GM23338 (cell line): Measurements from ENCODE around the gene EEF2K. TPM values are rescaled to one million over a fixed set of nuclear protein-coding genes. Genes with fewer than 3 reads are reported as not detected.

Experiments used
- ATAC-seq: fragments of 200-7000 bp; cut with Tn5 transposase; 3 replicates; pipeline ENCODE4 v1.9.1; 2020
- DNase-seq: peaks from one replicate; pipeline ENCODE4 v3.0.0-alpha.2; 2015; ENCODE audit warnings: low spot score
- H2AFZ ChIP-seq: fragments of 200-600 bp; sonication (generic); 2 replicates; pipeline ENCODE4 v1.8.0; 2016; ENCODE audit warnings: antibody characterized with exemption, mild to moderate bottlenecking, moderate library complexity
- H3F3A ChIP-seq: fragments of 200-600 bp; sonication (generic); replicated peaks from 2 replicates; pipeline ENCODE4 v1.8.0; 2017; ENCODE audit warnings: antibody characterized with exemption, mixed run types, low read depth
- H3K27ac ChIP-seq: fragments of 200-600 bp; sonication (generic); 2 replicates; pipeline ENCODE4 v1.6.1; 2016; ENCODE audit warnings: low read depth
- H3K27me3 ChIP-seq: fragments of 200-600 bp; sonication (generic); 2 replicates; pipeline ENCODE4 v1.8.0; 2016; ENCODE audit warnings: mild to moderate bottlenecking, mixed run types, moderate library complexity; ENCODE audit not compliant: insufficient read depth
- H3K36me3 ChIP-seq: fragments of 200-600 bp; sonication (generic); 2 replicates; pipeline ENCODE4 v1.8.0; 2016; ENCODE audit warnings: mild to moderate bottlenecking; ENCODE audit not compliant: insufficient read depth
- H3K4me1 ChIP-seq: fragments of 200-600 bp; sonication (generic); 2 replicates; pipeline ENCODE4 v1.8.0; 2016; ENCODE audit warnings: mild to moderate bottlenecking, moderate library complexity; ENCODE audit not compliant: insufficient read depth
- H3K4me2 ChIP-seq: fragments of 200-600 bp; sonication (generic); 2 replicates; pipeline ENCODE4 v1.7.1; 2017; ENCODE audit warnings: mixed run types
- H3K4me3 ChIP-seq: fragments of 200-600 bp; sonication (generic); 2 replicates; pipeline ENCODE4 v1.6.1; 2016; ENCODE audit warnings: mixed run types
- H3K79me2 ChIP-seq: fragments of 200-600 bp; sonication (generic); replicated peaks from 2 replicates; pipeline ENCODE4 v1.8.0; 2017; ENCODE audit warnings: mild to moderate bottlenecking; ENCODE audit not compliant: insufficient read depth
- H3K9me2 ChIP-seq: fragments of 200-600 bp; sonication (generic); 2 replicates; pipeline ENCODE4 v1.8.0; 2017; ENCODE audit not compliant: insufficient read depth
- H4K20me1 ChIP-seq: fragments of 200-600 bp; sonication (generic); replicated peaks from 2 replicates; pipeline ENCODE4 v1.8.0; 2017; ENCODE audit warnings: mild to moderate bottlenecking; ENCODE audit not compliant: insufficient read depth
- H3K27ac Mint-ChIP-seq: 2 replicates; pipeline ENCODE4 v1.8.0; 2020; ENCODE audit warnings: inconsistent platforms, mild to moderate bottlenecking, moderate library complexity, mixed read lengths
- H3K27me3 Mint-ChIP-seq: 3 replicates; pipeline ENCODE4 v1.8.0; 2022; ENCODE audit warnings: low read depth, mild to moderate bottlenecking, moderate library complexity, mixed read lengths, inconsistent platforms; ENCODE audit not compliant: insufficient read depth, poor library complexity
- H3K36me3 Mint-ChIP-seq: 3 replicates; pipeline ENCODE4 v1.8.0; 2021; ENCODE audit warnings: low read depth, mild to moderate bottlenecking, inconsistent platforms, moderate library complexity, mixed read lengths
- H3K4me1 Mint-ChIP-seq: 3 replicates; pipeline ENCODE4 v1.8.0; 2020; ENCODE audit warnings: mild to moderate bottlenecking, inconsistent platforms, mixed read lengths
- H3K4me3 Mint-ChIP-seq: 3 replicates; pipeline ENCODE4 v1.8.0; 2021; ENCODE audit warnings: moderate library complexity, mild to moderate bottlenecking, inconsistent platforms, mixed read lengths
- H3K9me3 Mint-ChIP-seq: 3 replicates; pipeline ENCODE4 v1.8.0; 2020; ENCODE audit warnings: moderate library complexity, mild to moderate bottlenecking, inconsistent platforms, mixed read lengths
- CTCF ChIP-seq, 2 experiments: fragments of 200-600 bp in 1 of 2; sonication (generic) in 1 of 2; conservative IDR thresholded peaks; 2 replicates each; pipeline versions ENCODE4 v1.5.1 to v1.6.1; 2016 to 2017; ENCODE audit warnings: antibody characterized with exemption in 2 of 2, low read depth in 2 of 2, mild to moderate bottlenecking in 2 of 2, moderate library complexity in 1 of 2
- EZH2 ChIP-seq: fragments of 200-600 bp; sonication (generic); IDR thresholded peaks from one replicate; pipeline ENCODE4 v1.8.0; 2017; ENCODE audit warnings: antibody characterized with exemption, mild to moderate bottlenecking, low read depth; ENCODE audit not compliant: unreplicated experiment
- EZH2phosphoT487 ChIP-seq: fragments of 200-600 bp; sonication (generic); IDR thresholded peaks from one replicate; pipeline ENCODE4 v1.8.1; 2018; ENCODE audit warnings: antibody characterized with exemption; ENCODE audit not compliant: unreplicated experiment
- NANOG ChIP-seq: IDR thresholded peaks from 2 replicates; pipeline ENCODE4 v1.6.1; 2016; ENCODE audit warnings: antibody characterized with exemption, borderline replicate concordance
- REST ChIP-seq: IDR thresholded peaks from one replicate; pipeline ENCODE4 v1.6.1; 2018; ENCODE audit warnings: antibody characterized with exemption; ENCODE audit not compliant: unreplicated experiment
- ZNF114 ChIP-seq: fragments of 250-450 bp; sonication (Bioruptor Pico); IDR thresholded peaks from 2 replicates; pipeline ENCODE4 v1.5.0; 2020; ENCODE audit warnings: mild to moderate bottlenecking, moderate library complexity
- ZNF462 ChIP-seq: fragments of 250-450 bp; sonication (Bioruptor Pico); IDR thresholded peaks from 2 replicates; pipeline ENCODE4 v1.5.0; 2020; ENCODE audit warnings: mild to moderate bottlenecking, moderate library complexity
- polyA plus RNA-seq: library from polyadenylated mRNA; unstranded; fragments of >200 nt; fragmentation: Nextera tagmentation; extraction: Ambion mirVana; gene quantifications from 2 replicates; pipeline ENCODE4 v1.2.1, GENCODE V29; 2016
- total RNA-seq: library from RNA; depleted of rRNA; stranded (reverse); fragments of >200 nt; shearing (Covaris generic); gene quantifications from 2 replicates; pipeline ENCODE4 v1.2.3, GENCODE V29; 2014

Gene EEF2K
- total and polyA plus RNA-seq, 2 experiments from 2014 or later = 5.4 to 23.9 TPM

GRCh38 chr16:22198547-22199293 lies 7.4 kb upstream of the EEF2K start:
- H3K4me1 ChIP-seq = 0 out of 2 replicates have a peak, but pooled peaks cover 3% of the 10 kb centered on the region
- H3K9me2 ChIP-seq = no peaks in the 10 kb centered on the region
- H3F3A ChIP-seq = 0 out of 2 replicates have a peak, but pooled peaks cover 7% of the 10 kb centered on the region
- ATAC-seq (no peak), DNase-seq (no peak)
- peaks cover 5% of the 10 kb centered on the region for H3K9me3 Mint-ChIP-seq
- peak overlapping the region; percentile 43; the same call in 1 of the 2 replicates for H2AFZ ChIP-seq
- H4K20me1 ChIP-seq = no peaks in the 10 kb centered on the region
- H3K4me3 ChIP-seq = no peak overlapping the region
- no peaks in the 10 kb centered on the region for H3K36me3 ChIP-seq
- peak overlapping the region; percentile 69; the same call in 1 of the 2 replicates for H3K27ac ChIP-seq
- H3K36me3 Mint-ChIP-seq = peaks cover 3% of the 10 kb centered on the region; the same call in 2 of the 3 replicates
- no peaks in the 10 kb centered on the region for H3K27me3 ChIP-seq
- peaks cover 15% of the 10 kb centered on the region for H3K27me3 Mint-ChIP-seq
- peaks cover 7% of the 10 kb centered on the region; the same call in 2 of the 3 replicates for H3K4me1 Mint-ChIP-seq
- H3K27ac Mint-ChIP-seq = no peak overlapping the region
- no peak overlapping the region; the same call in 2 of the 3 replicates for H3K4me3 Mint-ChIP-seq
- H3K79me2 ChIP-seq = no peaks in the 10 kb centered on the region
- no peak overlapping the region for H3K4me2 ChIP-seq
- peak in 1 of 2 experiments; percentile 34; a peak in 2 of 4 replicates for TF ChIP-seq CTCF (conservative IDR thresholded peaks at IDR 0.05; ENCODE audit: low read depth in 2 of 2)
- no peak for TF ChIP-seq EZH2

- Histone ChIP-seq H3K36me3 (no peaks in the 10 kb centered on the region), H3K79me2 (peaks cover 7% of the 10 kb centered on the region), H3K4me3 (no peak overlapping the region), H3F3A (peaks cover 23% of the 10 kb centered on the region), H3K9me2 (no peaks in the 10 kb centered on the region), H3K27me3 (no peaks in the 10 kb centered on the region), H3K27ac (no peak overlapping the region), H3K4me2 (no peak overlapping the region), H3K4me1 (peaks cover 12% of the 10 kb centered on the region; the same call in 1 of the 2 replicates), H4K20me1 (peaks cover under 1% of the 10 kb centered on the region; the same call in 1 of the 2 replicates), H2AFZ (no peak overlapping the region)
- H3K27ac Mint-ChIP-seq = no peak overlapping the region
- DNase-seq = no peak
- no peaks in the 10 kb centered on the region; the same call in 2 of the 3 replicates for H3K9me3 Mint-ChIP-seq
- H3K27me3 Mint-ChIP-seq = peaks cover 3% of the 10 kb centered on the region
- H3K36me3 Mint-ChIP-seq = peaks cover 3% of the 10 kb centered on the region; the same call in 1 of the 3 replicates
- H3K4me1 Mint-ChIP-seq = peaks cover 7% of the 10 kb centered on the region; the same call in 2 of the 3 replicates
- ATAC-seq = no peak
- no peak overlapping the region for H3K4me3 Mint-ChIP-seq
- no peak for TF ChIP-seq ZNF462 (CRISPR knock-in tag)
- TF ChIP-seq NANOG = no peak
- TF ChIP-seq EZH2 = no peak
- no peak for TF ChIP-seq ZNF114 (CRISPR knock-in tag)
- no peak for TF ChIP-seq REST
- TF ChIP-seq EZH2phosphoT487 = no peak
Observed at GRCh38 chr16:22202261-22202637, 3.8 kb upstream of the EEF2K start.
